K562 (cell line): ENCODE data around the gene ZC3H18. TPM values are rescaled to one million over a fixed set of nuclear protein-coding genes. Genes with fewer than 3 reads are reported as not detected.

Experiments used
- ATAC-seq: fragments of 200-7000 bp; cut with Tn5 transposase; 3 replicates; pipeline ENCODE4 v1.9.1; 2020; ENCODE audit warnings: moderate library complexity
- BruUV-seq: library from RNA; stranded (reverse); fragments of 400-500 nt; replicated peaks from 2 replicates; lab custom pipeline; 2021; lab: Mats Ljungman, UMichigan
- CTCF ChIA-PET: fragments of 300-600 bp; formaldehyde crosslinking; extraction: SDS; loops from one replicate; lab custom pipeline; 2021; ENCODE audit warnings: low intra/inter-chr PET ratio; lab: Yijun Ruan, JAX
- POLR2A ChIA-PET: fragments of 300-600, 350-650 bp; sonication (Branson Sonifier 250); formaldehyde crosslinking; extraction: SDS; loops from one replicate; lab custom pipeline; 2021; ENCODE audit warnings: antibody characterized with exemption, inconsistent platforms; lab: Yijun Ruan, JAX
- DNase-seq, 4 experiments: peaks; one replicate each; pipeline versions ENCODE4 v3.0.0 to v3.0.0-alpha.2; 2011 to 2018; ENCODE audit warnings: low spot score in 3 of 4, mixed read lengths in 3 of 4; ENCODE audit errors: extremely low read depth in 1 of 4
- FAIRE-seq: peaks from 2 replicates; lab custom pipeline; 2011; peaks lifted over from hg19 to GRCh38; lab: Jason Lieb, UNC
- H2AFZ ChIP-seq: 2 replicates; pipeline ENCODE4 v1.6.0; 2011; ENCODE audit warnings: low read depth, low read length, control low read depth, inconsistent platforms
- H3K27ac ChIP-seq: fragments of 200-600 bp; 3 replicates; pipeline ENCODE4 v1.8.0; 2011; ENCODE audit warnings: low read depth, mild to moderate bottlenecking, control low read depth, inconsistent platforms, low read length, moderate library complexity, mixed read lengths; ENCODE audit errors: extremely low read depth
- H3K27me3 ChIP-seq, 2 experiments: fragments of 300-600 bp in 1 of 2; 2 replicates in 1 of 2; 3 replicates in 1 of 2; pipeline versions ENCODE4 v1.6.0 to v1.8.0; 2011; ENCODE audit warnings: inconsistent platforms in 2 of 2, low read length in 2 of 2, mild to moderate bottlenecking in 1 of 2, mixed read lengths in 1 of 2, moderate library complexity in 1 of 2; ENCODE audit not compliant: control insufficient read depth in 2 of 2, insufficient read depth in 2 of 2
- H3K36me3 ChIP-seq: fragments of 300-600 bp; 3 replicates; pipeline ENCODE4 v1.8.0; 2011; ENCODE audit warnings: mild to moderate bottlenecking, low read length, inconsistent platforms; ENCODE audit not compliant: control insufficient read depth, insufficient read depth
- H3K4me1 ChIP-seq, 2 experiments: fragments of 200-600 bp in 1 of 2; replicated peaks in 1 of 2; 2 replicates in 1 of 2; 3 replicates in 1 of 2; pipeline versions ENCODE4 v1.5.1 to v1.8.0; 2011; ENCODE audit warnings: inconsistent platforms in 2 of 2, low read length in 2 of 2, mild to moderate bottlenecking in 1 of 2, mixed read lengths in 1 of 2, moderate library complexity in 1 of 2; ENCODE audit not compliant: control insufficient read depth in 2 of 2, insufficient read depth in 2 of 2
- H3K4me2 ChIP-seq: 2 replicates; pipeline ENCODE4 v1.6.1; 2011; ENCODE audit warnings: low read length, control low read depth, inconsistent platforms, mixed read lengths; ENCODE audit not compliant: insufficient read depth
- H3K4me3 ChIP-seq: fragments of 200-600 bp; sonication (generic), shearing (Covaris generic); 2 replicates; pipeline ENCODE4 v1.5.1; 2016; ENCODE audit warnings: control low read depth, inconsistent platforms
- H3K79me2 ChIP-seq: fragments of 200-600 bp; 3 replicates; pipeline ENCODE4 v1.8.0; 2011; ENCODE audit warnings: low read length, inconsistent platforms; ENCODE audit not compliant: control insufficient read depth, insufficient read depth
- H3K9ac ChIP-seq, 2 experiments: 2 replicates each; pipeline versions ENCODE4 v1.6.0 to v1.6.1; 2011; ENCODE audit warnings: low read depth in 2 of 2, low read length in 2 of 2, control low read depth in 1 of 2, inconsistent platforms in 1 of 2, mild to moderate bottlenecking in 1 of 2, mixed read lengths in 1 of 2; ENCODE audit not compliant: insufficient read depth in 1 of 2
- H3K9me1 ChIP-seq: one replicate; pipeline ENCODE4 v1.6.0; 2011; ENCODE audit warnings: inconsistent platforms, mild to moderate bottlenecking, low read length, moderate library complexity; ENCODE audit not compliant: control insufficient read depth, insufficient read depth
- H3K9me3 ChIP-seq: replicated peaks from 2 replicates; pipeline ENCODE4 v1.5.1; 2011; ENCODE audit warnings: low read depth, low read length, inconsistent platforms; ENCODE audit not compliant: control insufficient read depth, insufficient read depth
- H4K20me1 ChIP-seq: replicated peaks from 2 replicates; pipeline ENCODE4 v1.6.1; 2011; ENCODE audit warnings: low read length, inconsistent platforms, mixed read lengths; ENCODE audit not compliant: control insufficient read depth, insufficient read depth
- CSDE1 ChIP-seq, 2 experiments: fragments of 450-650 bp; IDR thresholded peaks; 2 replicates each; pipeline ENCODE4 v1.6.1; 2016; ENCODE audit warnings: mild to moderate bottlenecking in 1 of 2
- E2F8 ChIP-seq: fragments of 450-650 bp; IDR thresholded peaks from 2 replicates; pipeline ENCODE4 v1.7.1; 2018; ENCODE audit warnings: mild to moderate bottlenecking, low read depth; ENCODE audit not compliant: partially characterized antibody
- POLR2G ChIP-seq: fragments of 200-400 bp; formaldehyde crosslinking; IDR thresholded peaks from 2 replicates; pipeline ENCODE4 v1.6.1; 2017; ENCODE audit warnings: low read depth, mild to moderate bottlenecking, antibody characterized with exemption, low read length, moderate library complexity
- PTBP1 ChIP-seq: fragments of 200-400 bp; formaldehyde crosslinking; IDR thresholded peaks from 2 replicates; pipeline ENCODE4 v1.6.1; 2017; ENCODE audit warnings: low read depth, low read length
- ZNF121 ChIP-seq: sonication (generic); formaldehyde crosslinking; conservative IDR thresholded peaks from 2 replicates; pipeline ENCODE4 v1.8.0; 2022; ENCODE audit warnings: missing genetic modification reagents
- WGBS: fragments of 100-300 bp; shearing (Covaris generic); methylation state at CpG from one replicate; pipeline ENCODE4 v1.1.6; 2016; ENCODE audit warnings: low coverage, mixed read lengths; ENCODE audit not compliant: insufficient coverage; ENCODE audit errors: missing lambda C conversion rate; 5-methylcytosine and 5-hydroxymethylcytosine counted together
- in situ Hi-C: fragments of 300-500 bp; cut with MboI; formaldehyde crosslinking; loops from 4 replicates; pipeline ENCODE4 v1.15.0; 2018; ENCODE audit warnings: inconsistent platforms, mixed read lengths
- intact Hi-C: fragments of 100-400 bp; cut with micrococcal nuclease; formaldehyde crosslinking; loops from 2 replicates; pipeline ENCODE4 v1.14.2; 2022
- polyA plus RNA-seq, 8 experiments: library from polyadenylated mRNA; depleted of rRNA in 4 of 8; stranded (reverse) in 5 of 8; unstranded in 3 of 8; fragments of >200 nt; fragmentation: Nextera tagmentation in 2 of 8; fragmentation: Illumina TruSeq in 1 of 8; extraction: Ambion mirVana in 2 of 8; extraction: Trizol in 1 of 8; gene quantifications; 2 replicates each; pipeline versions ENCODE4 v1.2.1 to v1.2.3, GENCODE V29; 2011 to 2014; ENCODE audit warnings: inconsistent platforms in 1 of 8, missing spikeins in 1 of 8
- total RNA-seq, 7 experiments: library from RNA; depleted of rRNA in 6 of 7; stranded (reverse); fragments of >200 nt in 6 of 7; fragmentation: Illumina TruSeq in 2 of 7; extraction: Trizol in 2 of 7; gene quantifications; 2 replicates each; pipeline versions ENCODE4 v1.2.1 to v1.2.3, GENCODE V29; 2011 to 2021; ENCODE audit warnings: low replicate concordance in 1 of 7

ZC3H18 gene
- total and polyA plus RNA-seq, 9 of the 15 experiments (the other 6 are each of a cell fraction or from before 2014, with no cell fraction given) = 1.7 to 88.7 (median 26.9) TPM

GRCh38 chr16:88528902-88529318, 41.3 kb upstream of the ZC3H18 start:
- no TSS peak for BruUV-seq
- ATAC-seq (no peak), DNase-seq (no peak), FAIRE-seq (no peak)
- ChIA-PET CTCF (interaction anchor here (6.2 kb wide), 1 partner anchor 86 kb away, joined by 108 read pairs; no protein-coding TSS in a partner anchor), POLR2A (no interaction called here)
- Histone ChIP-seq H3K4me1 (peaks cover 36 to 94% of the 10 kb centered on the region in 2 experiments), H3K36me3 (peaks cover 66% of the 10 kb centered on the region; the same call in 2 of the 3 replicates), H3K4me3 (no peak overlapping the region), H3K9ac (peak overlapping the region in 1 of 2 experiments; percentile 66; a peak in 2 of 4 replicates), H3K9me3 (no peaks in the 10 kb centered on the region), H3K27me3 (no peaks in the 10 kb centered on the region), H3K27ac (no peak overlapping the region), H4K20me1 (no peaks in the 10 kb centered on the region), H3K4me2 (no peak overlapping the region), H2AFZ (no peak overlapping the region), H3K9me1 (no peaks in the 10 kb centered on the region), H3K79me2 (peaks cover 5% of the 10 kb centered on the region; the same call in 1 of the 3 replicates)
- 78% methylated on average over 16 of the region's 22 CpGs for WGBS
- no peak for TF ChIP-seq CSDE1 (IDR thresholded peaks at IDR 0.05)
- TF ChIP-seq POLR2G = peak; percentile 6; the same call in 1 of the 2 replicates
- TF ChIP-seq ZNF121 = peak; percentile 66
- TF ChIP-seq PTBP1 = 0 out of 2 replicates have a peak, but pooled peaks have one; percentile 17
- no peak for TF ChIP-seq E2F8
- in situ Hi-C loops (loop anchor here (10.0 kb wide), 1 partner anchor 84 kb away; no protein-coding TSS in a partner anchor), intact Hi-C loops (loop anchor here (5.0 kb wide), 1 partner anchor 33 kb away; no protein-coding TSS in a partner anchor)
